ENCODE data around the gene RNF215. TPM values are rescaled to one million over a fixed set of nuclear protein-coding genes. Genes with fewer than 3 reads are reported as not detected.
A peak's percentile ranks its signal among the peaks of the same experiment; 100 is the strongest.

Gene RNF215
- total and polyA plus RNA-seq, 2 of the 13 experiments (the other 11 are each of a cell fraction or from before 2014, with no cell fraction given): 5.3 to 6.1 TPM

- TF ChIP-seq, protein P1, sequence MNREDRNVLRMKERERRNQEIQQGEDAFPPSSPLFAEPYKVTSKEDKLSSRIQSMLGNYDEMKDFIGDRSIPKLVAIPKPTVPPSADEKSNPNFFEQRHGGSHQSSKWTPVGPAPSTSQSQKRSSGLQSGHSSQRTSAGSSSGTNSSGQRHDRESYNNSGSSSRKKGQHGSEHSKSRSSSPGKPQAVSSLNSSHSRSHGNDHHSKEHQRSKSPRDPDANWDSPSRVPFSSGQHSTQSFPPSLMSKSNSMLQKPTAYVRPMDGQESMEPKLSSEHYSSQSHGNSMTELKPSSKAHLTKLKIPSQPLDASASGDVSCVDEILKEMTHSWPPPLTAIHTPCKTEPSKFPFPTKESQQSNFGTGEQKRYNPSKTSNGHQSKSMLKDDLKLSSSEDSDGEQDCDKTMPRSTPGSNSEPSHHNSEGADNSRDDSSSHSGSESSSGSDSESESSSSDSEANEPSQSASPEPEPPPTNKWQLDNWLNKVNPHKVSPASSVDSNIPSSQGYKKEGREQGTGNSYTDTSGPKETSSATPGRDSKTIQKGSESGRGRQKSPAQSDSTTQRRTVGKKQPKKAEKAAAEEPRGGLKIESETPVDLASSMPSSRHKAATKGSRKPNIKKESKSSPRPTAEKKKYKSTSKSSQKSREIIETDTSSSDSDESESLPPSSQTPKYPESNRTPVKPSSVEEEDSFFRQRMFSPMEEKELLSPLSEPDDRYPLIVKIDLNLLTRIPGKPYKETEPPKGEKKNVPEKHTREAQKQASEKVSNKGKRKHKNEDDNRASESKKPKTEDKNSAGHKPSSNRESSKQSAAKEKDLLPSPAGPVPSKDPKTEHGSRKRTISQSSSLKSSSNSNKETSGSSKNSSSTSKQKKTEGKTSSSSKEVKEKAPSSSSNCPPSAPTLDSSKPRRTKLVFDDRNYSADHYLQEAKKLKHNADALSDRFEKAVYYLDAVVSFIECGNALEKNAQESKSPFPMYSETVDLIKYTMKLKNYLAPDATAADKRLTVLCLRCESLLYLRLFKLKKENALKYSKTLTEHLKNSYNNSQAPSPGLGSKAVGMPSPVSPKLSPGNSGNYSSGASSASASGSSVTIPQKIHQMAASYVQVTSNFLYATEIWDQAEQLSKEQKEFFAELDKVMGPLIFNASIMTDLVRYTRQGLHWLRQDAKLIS (CRISPR knock-in tag; IDR thresholded peaks at IDR 0.05): no peak
- TF ChIP-seq, protein P2, sequence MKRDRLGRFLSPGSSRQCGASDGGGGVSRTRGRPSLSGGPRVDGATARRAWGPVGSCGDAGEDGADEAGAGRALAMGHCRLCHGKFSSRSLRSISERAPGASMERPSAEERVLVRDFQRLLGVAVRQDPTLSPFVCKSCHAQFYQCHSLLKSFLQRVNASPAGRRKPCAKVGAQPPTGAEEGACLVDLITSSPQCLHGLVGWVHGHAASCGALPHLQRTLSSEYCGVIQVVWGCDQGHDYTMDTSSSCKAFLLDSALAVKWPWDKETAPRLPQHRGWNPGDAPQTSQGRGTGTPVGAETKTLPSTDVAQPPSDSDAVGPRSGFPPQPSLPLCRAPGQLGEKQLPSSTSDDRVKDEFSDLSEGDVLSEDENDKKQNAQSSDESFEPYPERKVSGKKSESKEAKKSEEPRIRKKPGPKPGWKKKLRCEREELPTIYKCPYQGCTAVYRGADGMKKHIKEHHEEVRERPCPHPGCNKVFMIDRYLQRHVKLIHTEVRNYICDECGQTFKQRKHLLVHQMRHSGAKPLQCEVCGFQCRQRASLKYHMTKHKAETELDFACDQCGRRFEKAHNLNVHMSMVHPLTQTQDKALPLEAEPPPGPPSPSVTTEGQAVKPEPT (CRISPR knock-in tag; IDR thresholded peaks at IDR 0.05; ENCODE audit: low read depth): 0 out of 2 replicates have a peak, but pooled peaks have one; percentile 32
- TF ChIP-seq STAT5B (CRISPR knock-in tag; IDR thresholded peaks at IDR 0.05) (no peak), PRPF4 (IDR thresholded peaks at IDR 0.05; ENCODE audit: low read depth, low read length, poor library complexity, severe bottlenecking) (no peak), ZUFSP (CRISPR knock-in tag; IDR thresholded peaks at IDR 0.05; ENCODE audit: borderline replicate concordance) (no peak), ZSCAN22 (CRISPR knock-in tag; IDR thresholded peaks at IDR 0.05) (no peak), UBTF (CRISPR knock-in tag; IDR thresholded peaks at IDR 0.05) (no peak), ZNF274 (CRISPR knock-in tag; IDR thresholded peaks at IDR 0.05) (no peak), ZSCAN29 (CRISPR knock-in tag; conservative IDR thresholded peaks at IDR 0.05) (no peak)
- TF ChIP-seq, protein P3, sequence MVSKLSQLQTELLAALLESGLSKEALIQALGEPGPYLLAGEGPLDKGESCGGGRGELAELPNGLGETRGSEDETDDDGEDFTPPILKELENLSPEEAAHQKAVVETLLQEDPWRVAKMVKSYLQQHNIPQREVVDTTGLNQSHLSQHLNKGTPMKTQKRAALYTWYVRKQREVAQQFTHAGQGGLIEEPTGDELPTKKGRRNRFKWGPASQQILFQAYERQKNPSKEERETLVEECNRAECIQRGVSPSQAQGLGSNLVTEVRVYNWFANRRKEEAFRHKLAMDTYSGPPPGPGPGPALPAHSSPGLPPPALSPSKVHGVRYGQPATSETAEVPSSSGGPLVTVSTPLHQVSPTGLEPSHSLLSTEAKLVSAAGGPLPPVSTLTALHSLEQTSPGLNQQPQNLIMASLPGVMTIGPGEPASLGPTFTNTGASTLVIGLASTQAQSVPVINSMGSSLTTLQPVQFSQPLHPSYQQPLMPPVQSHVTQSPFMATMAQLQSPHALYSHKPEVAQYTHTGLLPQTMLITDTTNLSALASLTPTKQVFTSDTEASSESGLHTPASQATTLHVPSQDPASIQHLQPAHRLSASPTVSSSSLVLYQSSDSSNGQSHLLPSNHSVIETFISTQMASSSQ (IDR thresholded peaks at IDR 0.05; ENCODE audit: low read depth): no peak
- TF ChIP-seq, protein P3 (CRISPR knock-in tag; IDR thresholded peaks at IDR 0.05; ENCODE audit: borderline replicate concordance): no peak
- TF ChIP-seq, protein P4, sequence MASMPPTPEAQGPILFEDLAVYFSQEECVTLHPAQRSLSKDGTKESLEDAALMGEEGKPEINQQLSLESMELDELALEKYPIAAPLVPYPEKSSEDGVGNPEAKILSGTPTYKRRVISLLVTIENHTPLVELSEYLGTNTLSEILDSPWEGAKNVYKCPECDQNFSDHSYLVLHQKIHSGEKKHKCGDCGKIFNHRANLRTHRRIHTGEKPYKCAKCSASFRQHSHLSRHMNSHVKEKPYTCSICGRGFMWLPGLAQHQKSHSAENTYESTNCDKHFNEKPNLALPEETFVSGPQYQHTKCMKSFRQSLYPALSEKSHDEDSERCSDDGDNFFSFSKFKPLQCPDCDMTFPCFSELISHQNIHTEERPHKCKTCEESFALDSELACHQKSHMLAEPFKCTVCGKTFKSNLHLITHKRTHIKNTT (CRISPR knock-in tag; IDR thresholded peaks at IDR 0.05): no peak
These were observed 3.9 kb upstream of the RNF215 start (continued) for GRCh38 chr22:30390974-30391691.
